ENCODE data around the gene TBX18. TPM values are rescaled to one million over a fixed set of nuclear protein-coding genes. Genes with fewer than 3 reads are reported as not detected.

The TBX18 gene
- total RNA-seq, result 0.26 and 1.3 TPM in 2 replicates

DNA sequence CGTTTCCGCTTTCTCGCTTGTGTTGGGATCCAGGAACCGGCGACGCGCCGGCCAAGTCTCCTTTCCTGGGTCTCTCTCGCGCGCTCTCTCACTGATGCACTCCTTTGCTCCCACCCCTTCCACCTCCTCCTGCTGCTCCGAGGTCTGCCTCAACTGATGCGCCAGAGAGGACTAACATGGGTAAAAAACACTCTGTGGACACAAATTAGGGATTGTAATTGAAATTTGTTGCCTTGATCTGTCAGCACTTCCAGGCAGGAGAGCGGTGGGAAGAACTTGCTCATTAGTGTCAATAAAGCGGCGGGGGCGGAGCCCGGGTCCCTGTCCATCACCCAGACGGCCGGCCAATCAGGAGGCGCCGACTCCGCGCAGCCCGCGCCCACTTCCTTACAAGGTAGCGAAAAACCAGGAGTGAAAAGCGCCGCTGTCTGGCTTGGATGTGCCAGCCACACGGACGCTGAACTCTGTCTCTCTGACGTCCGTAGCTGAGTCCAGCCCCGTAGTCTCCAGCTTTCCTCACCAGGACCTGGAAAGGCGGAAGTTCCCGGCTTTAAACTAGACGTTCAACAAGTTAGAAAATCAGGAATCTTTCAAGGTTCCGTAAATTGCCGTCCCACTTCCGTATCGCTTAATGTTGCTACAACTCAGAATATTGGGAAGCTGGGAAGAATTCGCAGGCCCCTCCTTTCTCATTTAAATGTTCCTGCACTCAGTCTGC is at the start of gene TBX18:
TSS of gene TBX18 (minus strand) at position 267 of the 718 bp plus-strand sequence. CDS start 417 bp downstream, outside the sequence.
- no peak for FAIRE-seq
- TF ChIP-seq, protein P1, sequence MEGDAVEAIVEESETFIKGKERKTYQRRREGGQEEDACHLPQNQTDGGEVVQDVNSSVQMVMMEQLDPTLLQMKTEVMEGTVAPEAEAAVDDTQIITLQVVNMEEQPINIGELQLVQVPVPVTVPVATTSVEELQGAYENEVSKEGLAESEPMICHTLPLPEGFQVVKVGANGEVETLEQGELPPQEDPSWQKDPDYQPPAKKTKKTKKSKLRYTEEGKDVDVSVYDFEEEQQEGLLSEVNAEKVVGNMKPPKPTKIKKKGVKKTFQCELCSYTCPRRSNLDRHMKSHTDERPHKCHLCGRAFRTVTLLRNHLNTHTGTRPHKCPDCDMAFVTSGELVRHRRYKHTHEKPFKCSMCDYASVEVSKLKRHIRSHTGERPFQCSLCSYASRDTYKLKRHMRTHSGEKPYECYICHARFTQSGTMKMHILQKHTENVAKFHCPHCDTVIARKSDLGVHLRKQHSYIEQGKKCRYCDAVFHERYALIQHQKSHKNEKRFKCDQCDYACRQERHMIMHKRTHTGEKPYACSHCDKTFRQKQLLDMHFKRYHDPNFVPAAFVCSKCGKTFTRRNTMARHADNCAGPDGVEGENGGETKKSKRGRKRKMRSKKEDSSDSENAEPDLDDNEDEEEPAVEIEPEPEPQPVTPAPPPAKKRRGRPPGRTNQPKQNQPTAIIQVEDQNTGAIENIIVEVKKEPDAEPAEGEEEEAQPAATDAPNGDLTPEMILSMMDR (IDR thresholded peaks at IDR 0.05; ENCODE audit: insufficient read depth, low read length, severe bottlenecking), result peak; percentile 29
- DNase-seq (ENCODE audit: low read depth), result peak; percentile 91
- Histone ChIP-seq H3K4me3 (ENCODE audit: low read depth, low read length) (peak within 1 kb of the TSS; percentile 30), H3K27me3 (ENCODE audit: control insufficient read depth, insufficient read depth, low read length) (peaks cover 61% of the 10 kb centered on the region), H3K36me3 (ENCODE audit: control insufficient read depth, insufficient read depth, low read length) (no peaks in the 10 kb centered on the region)

DNA sequence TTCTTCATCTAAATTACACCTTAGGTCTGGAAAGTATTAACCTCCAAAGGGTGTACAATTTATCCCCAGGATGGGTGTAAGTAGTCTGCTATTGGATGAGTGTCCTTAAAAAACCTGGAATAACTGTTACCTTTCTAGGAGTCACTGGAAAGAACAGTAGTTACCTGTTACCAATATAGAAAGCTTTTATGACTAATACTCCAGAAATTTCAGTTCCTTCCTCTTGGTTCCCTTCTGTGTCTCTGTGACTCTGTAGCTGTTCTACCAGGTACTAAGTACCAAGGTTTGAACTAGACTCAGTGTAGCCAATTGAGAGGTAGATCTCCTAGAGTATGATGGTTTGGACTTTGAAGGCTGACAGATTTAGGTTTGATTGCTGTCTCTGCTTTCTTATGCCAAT is 47.0 kb upstream of the TBX18 start:
- TF ChIP-seq, protein P1 (IDR thresholded peaks at IDR 0.05; ENCODE audit: insufficient read depth, low read length, severe bottlenecking), result no peak
- H3K27me3 ChIP-seq (ENCODE audit: control insufficient read depth, insufficient read depth, low read length), result no peaks in the 10 kb centered on the region
- FAIRE-seq (no peak), DNase-seq (ENCODE audit: low read depth) (peak; percentile 60)
- H3K36me3 ChIP-seq (ENCODE audit: control insufficient read depth, insufficient read depth, low read length), result no peaks in the 10 kb centered on the region
- H3K4me3 ChIP-seq (ENCODE audit: low read depth, low read length), result no peak overlapping the region

DNA sequence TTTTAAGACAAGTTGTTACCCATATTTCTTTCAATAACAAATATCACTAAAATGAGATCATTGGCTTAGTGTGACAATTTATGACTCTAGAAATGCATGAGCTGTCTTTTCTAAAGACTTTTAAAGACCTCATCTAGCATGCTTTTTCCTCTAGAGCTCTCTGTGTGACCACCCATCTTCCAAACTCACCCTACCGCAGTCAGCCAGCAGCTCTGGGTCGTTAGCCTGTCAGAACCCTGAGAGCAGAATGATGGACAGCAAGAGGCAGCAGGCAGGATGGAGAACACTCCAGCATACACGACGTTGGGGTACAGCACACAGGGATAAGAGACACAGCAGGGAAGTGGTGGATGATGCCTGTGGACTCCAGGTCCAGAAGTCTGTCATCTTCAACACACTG is 45.1 kb upstream of the TBX18 start:
- H3K36me3 ChIP-seq (ENCODE audit: control insufficient read depth, insufficient read depth, low read length), result no peaks in the 10 kb centered on the region
- H3K27me3 ChIP-seq (ENCODE audit: control insufficient read depth, insufficient read depth, low read length), result no peaks in the 10 kb centered on the region
- FAIRE-seq, result no peak
- H3K4me3 ChIP-seq (ENCODE audit: low read depth, low read length), result no peak overlapping the region
- TF ChIP-seq, protein P1 (IDR thresholded peaks at IDR 0.05; ENCODE audit: insufficient read depth, low read length, severe bottlenecking), result no peak
- no peak for DNase-seq (ENCODE audit: low read depth)

DNA sequence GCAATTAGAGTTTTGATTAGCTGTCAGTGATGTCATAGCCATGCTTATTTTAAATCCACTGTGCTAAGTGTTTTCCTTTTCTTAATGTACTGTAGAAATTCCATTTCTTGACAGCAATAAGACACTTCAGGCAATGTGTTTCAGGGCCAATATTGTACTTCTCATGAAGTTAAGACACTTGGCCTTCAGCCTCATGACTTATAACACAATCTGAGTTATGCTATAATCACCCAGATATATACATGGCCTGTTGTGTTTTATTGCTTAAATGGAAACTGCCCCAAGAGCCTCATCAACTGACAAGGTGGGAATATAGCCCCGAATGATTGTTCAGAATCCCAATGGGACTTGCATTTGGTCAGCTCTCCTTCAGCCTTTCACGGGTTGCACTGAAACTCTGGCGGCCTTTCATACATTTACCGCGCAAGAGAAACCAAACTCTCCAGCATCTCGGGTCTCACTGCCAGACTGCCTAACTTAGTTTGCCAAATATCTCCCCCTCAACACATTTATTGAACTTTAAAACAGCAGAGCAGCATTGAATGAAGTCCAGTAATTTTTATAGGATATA is 44.2 kb upstream of the TBX18 start:
- TF ChIP-seq, protein P1 (IDR thresholded peaks at IDR 0.05; ENCODE audit: insufficient read depth, low read length, severe bottlenecking), result no peak
- FAIRE-seq (peak; percentile 50), DNase-seq (ENCODE audit: low read depth) (no peak)
- no peak overlapping the region for H3K4me3 ChIP-seq (ENCODE audit: low read depth, low read length)
- no peaks in the 10 kb centered on the region for H3K27me3 ChIP-seq (ENCODE audit: control insufficient read depth, insufficient read depth, low read length)
- H3K36me3 ChIP-seq (ENCODE audit: control insufficient read depth, insufficient read depth, low read length), result no peaks in the 10 kb centered on the region

DNA sequence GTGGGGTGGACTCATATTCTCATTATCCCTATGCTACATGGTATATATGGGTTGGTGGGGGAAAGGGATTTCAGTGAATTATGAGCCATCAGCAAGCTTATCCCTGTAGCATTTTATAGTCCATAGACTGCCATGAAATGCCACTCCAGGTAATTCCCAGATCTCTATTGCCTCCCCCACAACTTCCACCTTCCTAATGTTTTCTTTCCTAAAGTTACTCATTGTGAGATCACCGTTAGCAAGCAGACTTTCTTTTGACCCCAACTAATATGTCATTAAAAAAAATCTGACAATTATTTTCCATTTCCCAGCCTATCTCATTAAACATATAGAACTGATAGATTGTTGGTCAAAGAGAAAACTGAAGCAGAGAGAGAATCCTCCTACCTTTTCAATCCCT is 40.7 kb upstream of the TBX18 start:
- peak; percentile 72 for DNase-seq (ENCODE audit: low read depth)
- no peaks in the 10 kb centered on the region for H3K27me3 ChIP-seq (ENCODE audit: control insufficient read depth, insufficient read depth, low read length)
- FAIRE-seq, result no peak

More for the DNA sequence above, 40.7 kb upstream of the TBX18 start:
- H3K4me3 ChIP-seq (ENCODE audit: low read depth, low read length), result no peak overlapping the region
- TF ChIP-seq, protein P1 (IDR thresholded peaks at IDR 0.05; ENCODE audit: insufficient read depth, low read length, severe bottlenecking), result no peak
- H3K36me3 ChIP-seq (ENCODE audit: control insufficient read depth, insufficient read depth, low read length), result no peaks in the 10 kb centered on the region
